ENCODE results near the gene ZNF18. TPM values are rescaled to one million over a fixed set of nuclear protein-coding genes. Genes with fewer than 3 reads are reported as not detected.

ZNF18 gene
- polyA plus RNA-seq, 1 donor: 8.1 TPM

DNA sequence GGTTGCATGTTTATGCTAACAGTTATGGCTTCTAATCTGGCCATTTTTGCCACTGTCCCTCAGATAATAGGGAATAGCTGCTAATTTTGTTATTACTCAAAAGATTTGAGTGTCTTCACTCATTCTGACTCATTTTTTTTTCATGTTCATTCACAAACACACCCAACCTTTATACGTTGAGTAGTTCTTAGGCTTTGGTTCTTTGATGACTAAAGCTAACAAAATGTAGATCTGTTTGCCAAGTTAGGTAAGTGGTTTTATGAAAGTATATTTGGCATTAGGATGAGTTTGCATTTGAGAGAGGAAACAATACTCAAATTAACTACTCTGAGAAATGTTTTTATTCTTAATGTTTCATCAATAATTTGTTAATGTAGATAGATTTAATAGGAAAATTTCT is 27.1 kb upstream of the ZNF18 start:
- no peak overlapping the region for H3K27ac ChIP-seq (ENCODE audit: low read length)
- no peak overlapping the region for H3K4me3 ChIP-seq (ENCODE audit: low read length)
- peaks cover 5% of the 10 kb centered on the region for H3K4me1 ChIP-seq (ENCODE audit: control insufficient read depth, insufficient read depth, low read length)
- DNase-seq: no peak
- H3K27me3 ChIP-seq (ENCODE audit: control insufficient read depth, insufficient read depth, low read length): peaks cover 5% of the 10 kb centered on the region
- WGBS (ENCODE audit: insufficient coverage, low lambda C conversion rate): 40% methylated on average over 1 of the region's 1 CpG
- no peaks in the 10 kb centered on the region for H3K36me3 ChIP-seq (ENCODE audit: control insufficient read depth, insufficient read depth, low read length)
- H3K9me3 ChIP-seq (ENCODE audit: control insufficient read depth, low read depth, low read length): no peaks in the 10 kb centered on the region

DNA sequence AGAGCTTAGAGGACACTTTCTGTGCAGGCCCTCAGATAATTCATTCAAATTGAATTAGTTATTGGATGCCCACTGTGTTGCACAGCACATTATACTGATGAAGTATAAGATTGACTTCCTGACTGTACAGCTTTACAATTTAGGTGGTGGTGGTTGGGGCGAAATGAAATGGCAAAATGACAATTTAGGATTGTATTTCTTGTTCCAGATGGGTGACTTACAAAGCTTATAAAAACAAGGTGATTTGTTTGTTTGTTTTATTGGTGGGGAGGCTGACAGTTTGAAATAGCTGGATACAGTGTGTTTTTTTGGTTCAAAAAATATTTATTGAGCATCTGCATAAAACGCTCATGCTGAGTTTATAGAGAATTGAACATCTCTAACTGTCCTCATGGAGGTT is 25.0 kb upstream of the ZNF18 start:
- Histone ChIP-seq H3K27ac (ENCODE audit: low read length) (no peak overlapping the region), H3K9me3 (ENCODE audit: control insufficient read depth, low read depth, low read length) (no peaks in the 10 kb centered on the region), H3K36me3 (ENCODE audit: control insufficient read depth, insufficient read depth, low read length) (no peaks in the 10 kb centered on the region), H3K27me3 (ENCODE audit: control insufficient read depth, insufficient read depth, low read length) (peaks cover 5% of the 10 kb centered on the region), H3K4me3 (ENCODE audit: low read length) (no peak overlapping the region), H3K4me1 (ENCODE audit: control insufficient read depth, insufficient read depth, low read length) (peaks cover 5% of the 10 kb centered on the region)
- no peak for DNase-seq
- WGBS (ENCODE audit: insufficient coverage, low lambda C conversion rate): no CpG with 5 or more reads among the region's 2 CpGs

DNA sequence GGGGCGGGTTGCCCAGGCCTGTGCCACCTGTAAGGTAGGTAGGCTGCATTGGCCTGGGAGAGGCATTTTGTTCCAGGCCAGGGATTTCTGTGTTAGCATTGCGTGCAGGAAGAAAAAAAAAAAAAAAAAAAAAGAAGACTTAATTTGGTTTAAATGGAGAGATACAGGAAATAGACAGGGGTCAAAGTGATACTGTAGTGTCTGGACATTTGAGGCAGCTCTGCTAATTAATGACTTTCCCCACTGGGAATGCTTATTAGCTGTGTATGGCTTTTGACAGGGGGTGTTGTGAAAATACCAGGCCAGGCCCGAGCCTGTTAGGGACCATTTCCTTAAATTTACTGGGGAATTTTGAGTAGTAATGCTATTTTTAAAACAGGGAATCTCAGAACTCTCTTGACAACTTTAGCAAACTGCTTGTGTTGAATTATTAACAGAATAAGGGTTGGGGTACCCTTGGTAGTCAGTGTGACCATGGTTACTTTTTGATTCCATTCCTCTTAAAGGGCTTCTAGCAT is 24.4 kb upstream of the ZNF18 start:
- WGBS (ENCODE audit: insufficient coverage, low lambda C conversion rate): 0% methylated on average over 1 of the region's 3 CpGs
- no peak for DNase-seq
- Histone ChIP-seq H3K4me1 (ENCODE audit: control insufficient read depth, insufficient read depth, low read length) (peaks cover 5% of the 10 kb centered on the region), H3K27me3 (ENCODE audit: control insufficient read depth, insufficient read depth, low read length) (peaks cover 5% of the 10 kb centered on the region), H3K27ac (ENCODE audit: low read length) (no peak overlapping the region), H3K36me3 (ENCODE audit: control insufficient read depth, insufficient read depth, low read length) (no peaks in the 10 kb centered on the region), H3K4me3 (ENCODE audit: low read length) (peak overlapping the region; percentile 48), H3K9me3 (ENCODE audit: control insufficient read depth, low read depth, low read length) (no peaks in the 10 kb centered on the region)

DNA sequence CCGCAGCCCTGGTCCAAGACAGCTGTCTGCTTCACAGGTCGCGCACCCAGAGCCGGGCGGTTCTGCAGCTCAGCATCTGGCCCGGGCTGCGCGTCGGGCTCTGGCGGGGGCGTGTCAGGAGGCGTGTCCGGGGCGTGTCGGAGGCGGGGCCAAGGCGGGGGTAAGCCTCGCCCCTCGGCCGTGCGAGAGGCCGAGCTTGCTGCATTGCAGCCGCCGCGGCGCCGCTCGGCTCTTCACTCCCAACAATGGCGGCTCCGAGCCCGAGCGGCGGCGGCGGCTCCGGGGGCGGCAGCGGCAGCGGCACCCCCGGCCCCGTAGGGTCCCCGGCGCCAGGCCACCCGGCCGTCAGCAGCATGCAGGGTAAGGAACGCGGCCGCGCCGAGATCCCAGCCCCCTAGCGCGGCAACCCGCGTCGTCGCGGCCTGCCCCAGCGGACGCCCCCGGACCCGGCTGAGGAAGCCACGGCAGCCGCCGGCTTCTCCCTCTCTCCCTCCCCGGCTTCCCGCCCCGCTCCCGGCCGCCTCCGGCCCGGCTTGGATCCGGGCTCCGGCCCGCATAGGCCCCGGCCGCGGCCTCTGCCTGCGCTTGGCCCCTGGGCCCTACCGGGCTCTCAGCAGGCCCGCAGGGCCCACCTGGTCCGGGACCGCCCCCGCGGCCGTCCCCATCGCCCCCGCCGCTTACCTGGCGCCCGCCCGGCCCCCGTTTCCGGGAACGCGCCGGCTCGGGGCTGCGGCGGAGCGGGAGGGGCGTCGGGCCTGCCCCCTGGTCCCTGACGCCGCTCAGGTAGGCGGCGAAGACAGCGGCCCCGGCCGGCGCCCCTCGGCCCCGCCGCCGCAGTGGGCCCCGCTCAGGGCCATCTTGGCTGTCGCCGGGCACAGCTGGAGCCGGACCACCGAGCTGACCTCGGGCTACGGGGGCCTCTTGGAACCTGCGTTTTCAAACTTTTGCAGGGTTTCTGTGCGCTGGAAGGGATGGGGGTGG is 23.7 kb upstream of the ZNF18 start, which contains the start of gene MAP2K4:
TSS of gene MAP2K4 (plus strand) at position 236 of the 981 bp plus-strand sequence. CDS start at position 246, 10 bp downstream.
- no peak within 1 kb of the TSS for H3K27ac ChIP-seq (ENCODE audit: low read length)
- H3K36me3 ChIP-seq (ENCODE audit: control insufficient read depth, insufficient read depth, low read length): no peaks in the 10 kb centered on the region
- no peaks in the 10 kb centered on the region for H3K9me3 ChIP-seq (ENCODE audit: control insufficient read depth, low read depth, low read length)
- peak within 1 kb of the TSS; percentile 48 for H3K4me3 ChIP-seq (ENCODE audit: low read length)
- peak; percentile 91 to 92 for DNase-seq
- WGBS (ENCODE audit: insufficient coverage, low lambda C conversion rate): no CpG with 5 or more reads among the region's 123 CpGs
- H3K4me1 ChIP-seq (ENCODE audit: control insufficient read depth, insufficient read depth, low read length): peaks cover 5% of the 10 kb centered on the region
- H3K27me3 ChIP-seq (ENCODE audit: control insufficient read depth, insufficient read depth, low read length): peaks cover 5% of the 10 kb centered on the region

DNA sequence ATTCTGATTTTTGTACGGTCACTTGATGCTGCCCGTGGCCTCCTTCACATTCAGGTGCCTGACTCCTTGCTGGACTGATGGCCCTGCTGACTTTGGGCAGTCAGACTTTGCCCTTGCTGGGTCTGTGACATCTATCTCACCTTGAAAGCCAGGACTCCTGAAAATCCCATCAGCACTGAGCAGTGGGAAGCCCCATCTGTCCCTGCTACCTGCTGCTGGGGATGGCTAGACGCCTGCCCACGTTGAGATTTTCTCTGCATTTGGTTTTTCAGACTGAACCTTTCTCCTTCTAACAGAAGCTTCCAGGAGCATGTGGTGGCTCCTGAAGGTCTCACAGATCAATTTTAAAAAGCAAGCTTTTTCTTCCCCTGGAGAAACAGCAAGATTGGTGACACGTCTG is 10.2 kb upstream of the ZNF18 start:
- Histone ChIP-seq H3K27ac (ENCODE audit: low read length) (no peak overlapping the region), H3K9me3 (ENCODE audit: control insufficient read depth, low read depth, low read length) (no peaks in the 10 kb centered on the region), H3K4me1 (ENCODE audit: control insufficient read depth, insufficient read depth, low read length) (no peaks in the 10 kb centered on the region), H3K27me3 (ENCODE audit: control insufficient read depth, insufficient read depth, low read length) (no peaks in the 10 kb centered on the region), H3K4me3 (ENCODE audit: low read length) (no peak overlapping the region), H3K36me3 (ENCODE audit: control insufficient read depth, insufficient read depth, low read length) (no peaks in the 10 kb centered on the region)
- DNase-seq: no peak
- WGBS (ENCODE audit: insufficient coverage, low lambda C conversion rate): no CpG with 5 or more reads among the region's 5 CpGs

DNA sequence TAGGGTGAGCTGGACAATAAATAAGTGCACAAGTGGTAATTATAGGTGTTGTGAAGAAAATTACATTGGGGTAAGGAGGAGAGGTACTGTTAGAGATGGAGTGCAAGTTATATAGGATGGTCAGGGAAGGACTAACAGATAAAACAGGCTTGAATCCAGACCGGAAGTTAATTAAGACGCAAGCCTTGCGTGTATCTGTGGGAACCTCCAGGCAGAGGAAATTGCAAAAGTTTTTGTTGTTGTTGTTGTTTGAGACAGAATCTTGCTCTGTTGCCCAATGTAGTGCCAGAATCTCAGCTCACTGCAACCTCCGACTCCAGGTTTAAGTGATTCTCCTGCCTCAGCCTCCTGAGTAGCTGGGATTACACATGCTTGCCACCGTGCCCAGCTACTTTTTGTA is 2.4 kb upstream of the ZNF18 start:
- H3K4me1 ChIP-seq (ENCODE audit: control insufficient read depth, insufficient read depth, low read length): no peaks in the 10 kb centered on the region
- no peak overlapping the region for H3K4me3 ChIP-seq (ENCODE audit: low read length)
- no peaks in the 10 kb centered on the region for H3K36me3 ChIP-seq (ENCODE audit: control insufficient read depth, insufficient read depth, low read length)
- no peaks in the 10 kb centered on the region for H3K9me3 ChIP-seq (ENCODE audit: control insufficient read depth, low read depth, low read length)
- H3K27ac ChIP-seq (ENCODE audit: low read length): no peak overlapping the region
- H3K27me3 ChIP-seq (ENCODE audit: control insufficient read depth, insufficient read depth, low read length): no peaks in the 10 kb centered on the region
- no CpG with 5 or more reads among the region's 5 CpGs for WGBS (ENCODE audit: insufficient coverage, low lambda C conversion rate)
- DNase-seq: no peak

DNA sequence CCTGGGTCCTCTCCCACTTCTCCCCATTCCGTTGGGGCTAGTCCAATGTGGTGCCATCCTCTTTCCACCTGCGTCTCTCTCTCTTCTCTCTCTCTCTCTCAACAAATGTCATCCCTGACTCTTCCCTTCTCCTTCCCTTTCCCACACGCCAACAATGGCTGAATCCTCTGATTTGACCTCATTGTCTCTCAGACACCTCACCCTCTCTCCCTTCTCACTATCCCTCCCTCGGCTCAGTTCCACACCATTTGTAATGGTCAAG is 628 bp upstream of the ZNF18 start:
- H3K27me3 ChIP-seq (ENCODE audit: control insufficient read depth, insufficient read depth, low read length): no peaks in the 10 kb centered on the region
- H3K27ac ChIP-seq (ENCODE audit: low read length): peak overlapping the region; percentile 78
- DNase-seq: no peak
- no CpG with 5 or more reads among the region's 4 CpGs for WGBS (ENCODE audit: insufficient coverage, low lambda C conversion rate)
- no peaks in the 10 kb centered on the region for H3K4me1 ChIP-seq (ENCODE audit: control insufficient read depth, insufficient read depth, low read length)
- H3K4me3 ChIP-seq (ENCODE audit: low read length): peak overlapping the region; percentile 92
- H3K36me3 ChIP-seq (ENCODE audit: control insufficient read depth, insufficient read depth, low read length): no peaks in the 10 kb centered on the region
- H3K9me3 ChIP-seq (ENCODE audit: control insufficient read depth, low read depth, low read length): no peaks in the 10 kb centered on the region

DNA sequence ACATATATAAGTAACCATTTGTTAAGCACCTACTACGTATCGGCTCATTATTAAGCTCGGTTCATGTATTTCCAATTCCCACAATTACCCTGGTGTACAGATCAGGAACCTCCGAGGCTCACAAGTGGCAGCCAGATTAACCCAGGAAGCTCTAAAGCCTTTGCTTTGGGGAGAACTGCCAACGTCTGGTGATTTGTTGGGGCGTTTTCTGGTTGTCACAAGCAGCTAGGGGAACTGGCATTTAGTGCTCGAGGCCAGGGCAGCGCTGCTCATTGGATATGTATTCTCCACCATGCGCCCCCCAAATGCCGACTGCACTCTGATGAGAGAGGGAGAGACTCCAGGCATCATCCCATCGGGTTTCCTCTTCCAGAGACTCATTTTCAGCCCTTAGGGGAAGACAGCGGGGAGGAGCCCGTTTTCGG is 541 bp downstream of the ZNF18 start:
- H3K27me3 ChIP-seq (ENCODE audit: control insufficient read depth, insufficient read depth, low read length): no peaks in the 10 kb centered on the region

DNA sequence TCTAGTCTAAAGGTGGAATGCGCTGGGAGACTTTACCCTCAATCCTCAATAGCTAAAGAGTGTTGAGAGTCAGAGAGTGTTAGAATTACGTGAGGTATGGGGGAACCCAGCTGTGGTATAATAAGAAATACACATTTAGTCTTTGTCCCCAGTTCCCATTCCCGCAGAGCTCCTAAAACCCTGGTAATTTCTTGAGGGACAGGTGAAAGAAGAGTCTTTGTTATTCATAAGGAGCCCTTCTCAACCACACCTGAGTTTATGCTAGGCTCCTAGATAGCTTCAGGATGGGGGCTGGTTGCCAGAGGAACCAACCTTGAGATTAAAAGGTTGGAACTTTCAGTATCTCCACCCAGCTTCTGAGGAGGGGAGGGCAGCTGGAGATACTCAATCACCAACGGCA is 5.8 kb downstream of the ZNF18 start:
- Histone ChIP-seq H3K9me3 (ENCODE audit: control insufficient read depth, low read depth, low read length) (no peaks in the 10 kb centered on the region), H3K27me3 (ENCODE audit: control insufficient read depth, insufficient read depth, low read length) (no peaks in the 10 kb centered on the region), H3K36me3 (ENCODE audit: control insufficient read depth, insufficient read depth, low read length) (peaks cover 31% of the 10 kb centered on the region), H3K4me1 (ENCODE audit: control insufficient read depth, insufficient read depth, low read length) (no peaks in the 10 kb centered on the region), H3K4me3 (ENCODE audit: low read length) (no peak overlapping the region), H3K27ac (ENCODE audit: low read length) (no peak overlapping the region)
- no CpG with 5 or more reads among the region's 4 CpGs for WGBS (ENCODE audit: insufficient coverage, low lambda C conversion rate)
- DNase-seq: no peak

More for the DNA sequence above, 541 bp downstream of the ZNF18 start:
- WGBS (ENCODE audit: insufficient coverage, low lambda C conversion rate): no CpG with 5 or more reads among the region's 14 CpGs
- H3K9me3 ChIP-seq (ENCODE audit: control insufficient read depth, low read depth, low read length): no peaks in the 10 kb centered on the region
- peak overlapping the region; percentile 85 for H3K4me3 ChIP-seq (ENCODE audit: low read length)
- peak overlapping the region; percentile 93 for H3K27ac ChIP-seq (ENCODE audit: low read length)
- peaks cover 8% of the 10 kb centered on the region for H3K36me3 ChIP-seq (ENCODE audit: control insufficient read depth, insufficient read depth, low read length)
- H3K4me1 ChIP-seq (ENCODE audit: control insufficient read depth, insufficient read depth, low read length): no peaks in the 10 kb centered on the region
- DNase-seq: peak in 1 of 2 donors; percentile 19

DNA sequence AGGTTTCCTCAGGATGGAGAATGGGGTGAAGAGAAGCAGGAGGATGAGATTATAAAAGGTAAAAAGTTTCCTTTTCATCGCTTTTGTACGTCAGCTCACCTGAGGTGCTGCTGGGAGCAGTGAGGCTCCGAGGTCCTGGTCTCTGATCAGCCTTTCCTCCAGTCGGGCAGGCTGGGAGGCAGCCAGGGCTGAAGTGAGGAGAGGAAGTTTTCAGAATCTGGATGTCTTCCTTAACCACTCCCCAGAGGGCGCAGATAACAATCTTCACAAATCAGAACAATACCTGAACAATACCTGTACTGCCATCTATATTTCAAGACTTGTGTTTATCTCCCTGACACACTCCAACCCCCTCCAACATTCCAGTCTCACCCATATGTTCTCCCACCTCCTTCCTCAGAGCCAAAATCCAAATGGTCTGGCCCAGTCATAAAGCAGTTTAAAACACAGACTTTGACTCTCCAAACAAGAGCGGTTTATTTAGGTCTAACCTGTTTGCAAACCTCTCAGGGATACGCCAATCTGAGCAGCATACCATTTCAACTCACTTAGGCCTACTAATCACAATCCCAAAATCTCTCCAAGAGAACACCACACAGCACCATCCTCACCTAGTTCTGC is 6.8 kb downstream of the ZNF18 start:
- no peak for DNase-seq
- Histone ChIP-seq H3K27me3 (ENCODE audit: control insufficient read depth, insufficient read depth, low read length) (no peaks in the 10 kb centered on the region), H3K9me3 (ENCODE audit: control insufficient read depth, low read depth, low read length) (no peaks in the 10 kb centered on the region), H3K36me3 (ENCODE audit: control insufficient read depth, insufficient read depth, low read length) (peaks cover 36% of the 10 kb centered on the region), H3K4me3 (ENCODE audit: low read length) (no peak overlapping the region), H3K27ac (ENCODE audit: low read length) (no peak overlapping the region), H3K4me1 (ENCODE audit: control insufficient read depth, insufficient read depth, low read length) (no peaks in the 10 kb centered on the region)
- no CpG with 5 or more reads among the region's 7 CpGs for WGBS (ENCODE audit: insufficient coverage, low lambda C conversion rate)

Data from large intestine (tissue), 3 donors.